ENCODE measurements around the gene ALS2CL. TPM values are rescaled to one million over a fixed set of nuclear protein-coding genes. Genes with fewer than 3 reads are reported as not detected.

The ALS2CL gene
- total and polyA plus RNA-seq, 2 experiments from 2014 or later = 3.4 to 11.8 TPM

GRCh38 chr3:46651084-46651483 is 42.4 kb downstream of the ALS2CL start:
- ATAC-seq (no peak), DNase-seq (ENCODE audit: low spot score) (no peak)
- Histone ChIP-seq H4K20me1 (replicated peaks; ENCODE audit: insufficient read depth) (no peaks in the 10 kb centered on the region), H3K4me2 (no peak overlapping the region), H3K36me3 (ENCODE audit: insufficient read depth) (no peaks in the 10 kb centered on the region), H3K4me1 (ENCODE audit: insufficient read depth) (peaks cover 6% of the 10 kb centered on the region), H2AFZ (no peak overlapping the region), H3K9me2 (ENCODE audit: insufficient read depth) (no peaks in the 10 kb centered on the region), H3K27me3 (ENCODE audit: insufficient read depth) (no peaks in the 10 kb centered on the region), H3K79me2 (replicated peaks; ENCODE audit: insufficient read depth) (no peaks in the 10 kb centered on the region), H3K4me3 (no peak overlapping the region), H3K27ac (ENCODE audit: low read depth) (no peak overlapping the region), H3F3A (replicated peaks; ENCODE audit: low read depth) (no peaks in the 10 kb centered on the region)
- no peak for TF ChIP-seq ZNF331 (CRISPR knock-in tag; IDR thresholded peaks at IDR 0.05; ENCODE audit: low read depth)
- no peak for TF ChIP-seq NANOG (IDR thresholded peaks at IDR 0.05; ENCODE audit: borderline replicate concordance)
- TF ChIP-seq REST (IDR thresholded peaks at IDR 0.05; ENCODE audit: unreplicated experiment) = no peak
- no peak for TF ChIP-seq POLR2AphosphoS5 (IDR thresholded peaks at IDR 0.05; ENCODE audit: low read depth)
- TF ChIP-seq, protein P1, sequence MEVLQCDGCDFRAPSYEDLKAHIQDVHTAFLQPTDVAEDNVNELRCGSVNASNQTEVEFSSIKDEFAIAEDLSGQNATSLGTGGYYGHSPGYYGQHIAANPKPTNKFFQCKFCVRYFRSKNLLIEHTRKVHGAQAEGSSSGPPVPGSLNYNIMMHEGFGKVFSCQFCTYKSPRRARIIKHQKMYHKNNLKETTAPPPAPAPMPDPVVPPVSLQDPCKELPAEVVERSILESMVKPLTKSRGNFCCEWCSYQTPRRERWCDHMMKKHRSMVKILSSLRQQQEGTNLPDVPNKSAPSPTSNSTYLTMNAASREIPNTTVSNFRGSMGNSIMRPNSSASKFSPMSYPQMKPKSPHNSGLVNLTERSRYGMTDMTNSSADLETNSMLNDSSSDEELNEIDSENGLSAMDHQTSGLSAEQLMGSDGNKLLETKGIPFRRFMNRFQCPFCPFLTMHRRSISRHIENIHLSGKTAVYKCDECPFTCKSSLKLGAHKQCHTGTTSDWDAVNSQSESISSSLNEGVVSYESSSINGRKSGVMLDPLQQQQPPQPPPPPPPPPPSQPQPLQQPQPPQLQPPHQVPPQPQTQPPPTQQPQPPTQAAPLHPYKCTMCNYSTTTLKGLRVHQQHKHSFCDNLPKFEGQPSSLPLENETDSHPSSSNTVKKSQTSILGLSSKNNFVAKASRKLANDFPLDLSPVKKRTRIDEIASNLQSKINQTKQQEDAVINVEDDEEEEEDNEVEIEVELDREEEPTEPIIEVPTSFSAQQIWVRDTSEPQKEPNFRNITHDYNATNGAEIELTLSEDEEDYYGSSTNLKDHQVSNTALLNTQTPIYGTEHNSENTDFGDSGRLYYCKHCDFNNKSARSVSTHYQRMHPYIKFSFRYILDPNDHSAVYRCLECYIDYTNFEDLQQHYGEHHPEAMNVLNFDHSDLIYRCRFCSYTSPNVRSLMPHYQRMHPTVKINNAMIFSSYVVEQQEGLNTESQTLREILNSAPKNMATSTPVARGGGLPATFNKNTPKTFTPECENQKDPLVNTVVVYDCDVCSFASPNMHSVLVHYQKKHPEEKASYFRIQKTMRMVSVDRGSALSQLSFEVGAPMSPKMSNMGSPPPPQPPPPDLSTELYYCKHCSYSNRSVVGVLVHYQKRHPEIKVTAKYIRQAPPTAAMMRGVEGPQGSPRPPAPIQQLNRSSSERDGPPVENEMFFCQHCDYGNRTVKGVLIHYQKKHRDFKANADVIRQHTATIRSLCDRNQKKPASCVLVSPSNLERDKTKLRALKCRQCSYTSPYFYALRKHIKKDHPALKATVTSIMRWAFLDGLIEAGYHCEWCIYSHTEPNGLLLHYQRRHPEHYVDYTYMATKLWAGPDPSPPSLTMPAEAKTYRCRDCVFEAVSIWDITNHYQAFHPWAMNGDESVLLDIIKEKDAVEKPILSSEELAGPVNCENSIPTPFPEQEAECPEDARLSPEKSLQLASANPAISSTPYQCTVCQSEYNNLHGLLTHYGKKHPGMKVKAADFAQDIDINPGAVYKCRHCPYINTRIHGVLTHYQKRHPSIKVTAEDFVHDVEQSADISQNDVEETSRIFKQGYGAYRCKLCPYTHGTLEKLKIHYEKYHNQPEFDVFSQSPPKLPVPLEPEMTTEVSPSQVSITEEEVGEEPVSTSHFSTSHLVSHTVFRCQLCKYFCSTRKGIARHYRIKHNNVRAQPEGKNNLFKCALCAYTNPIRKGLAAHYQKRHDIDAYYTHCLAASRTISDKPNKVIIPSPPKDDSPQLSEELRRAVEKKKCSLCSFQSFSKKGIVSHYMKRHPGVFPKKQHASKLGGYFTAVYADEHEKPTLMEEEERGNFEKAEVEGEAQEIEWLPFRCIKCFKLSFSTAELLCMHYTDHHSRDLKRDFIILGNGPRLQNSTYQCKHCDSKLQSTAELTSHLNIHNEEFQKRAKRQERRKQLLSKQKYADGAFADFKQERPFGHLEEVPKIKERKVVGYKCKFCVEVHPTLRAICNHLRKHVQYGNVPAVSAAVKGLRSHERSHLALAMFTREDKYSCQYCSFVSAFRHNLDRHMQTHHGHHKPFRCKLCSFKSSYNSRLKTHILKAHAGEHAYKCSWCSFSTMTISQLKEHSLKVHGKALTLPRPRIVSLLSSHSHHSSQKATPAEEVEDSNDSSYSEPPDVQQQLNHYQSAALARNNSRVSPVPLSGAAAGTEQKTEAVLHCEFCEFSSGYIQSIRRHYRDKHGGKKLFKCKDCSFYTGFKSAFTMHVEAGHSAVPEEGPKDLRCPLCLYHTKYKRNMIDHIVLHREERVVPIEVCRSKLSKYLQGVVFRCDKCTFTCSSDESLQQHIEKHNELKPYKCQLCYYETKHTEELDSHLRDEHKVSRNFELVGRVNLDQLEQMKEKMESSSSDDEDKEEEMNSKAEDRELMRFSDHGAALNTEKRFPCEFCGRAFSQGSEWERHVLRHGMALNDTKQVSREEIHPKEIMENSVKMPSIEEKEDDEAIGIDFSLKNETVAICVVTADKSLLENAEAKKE (CRISPR knock-in tag; IDR thresholded peaks at IDR 0.05) = no peak
- TF ChIP-seq STAT1 (IDR thresholded peaks at IDR 0.05; ENCODE audit: unreplicated experiment) = no peak
- no peak for TF ChIP-seq EZH2phosphoT487 (IDR thresholded peaks at IDR 0.05; ENCODE audit: unreplicated experiment)
- TF ChIP-seq CREB1 (CRISPR knock-in tag; IDR thresholded peaks at IDR 0.05; ENCODE audit: low read depth) = no peak
- TF ChIP-seq ETS1 (IDR thresholded peaks at IDR 0.05) = no peak
- no peak for TF ChIP-seq EZH2 (IDR thresholded peaks at IDR 0.05; ENCODE audit: low read depth, unreplicated experiment)
- Mint-ChIP-seq H3K4me3 (no peak overlapping the region), H3K9me3 (peaks cover 12% of the 10 kb centered on the region), H3K27ac (no peak overlapping the region), H3K27me3 (ENCODE audit: insufficient read depth, low read depth, poor library complexity) (peaks cover 5% of the 10 kb centered on the region), H3K4me1 (peaks cover 8% of the 10 kb centered on the region; the same call in 2 of the 3 replicates), H3K36me3 (ENCODE audit: low read depth) (peaks cover 7% of the 10 kb centered on the region; the same call in 2 of the 3 replicates)

Data from GM23338 (cell line).